Heart right ventricle (tissue), 16 donors: Measurements from ENCODE around the gene BCAN. TPM values are rescaled to one million over a fixed set of nuclear protein-coding genes. Genes with fewer than 3 reads are reported as not detected.
A peak's percentile ranks its signal among the peaks of the same experiment; 100 is the strongest.

Source experiments
- ATAC-seq, 8 donors: fragments of 200-7000 bp; cut with Tn5 transposase; one replicate each; pipeline ENCODE4 v1.9.1; 2020; ENCODE audit warnings: mild to moderate bottlenecking in 8 of 8, moderate library complexity in 8 of 8, moderate number of reproducible peaks in 1 of 8
- DNase-seq, 2 donors: peaks; one replicate each; pipeline ENCODE4 v3.0.0-alpha.2; 2020
- H3K27ac ChIP-seq, 10 donors: fragments of 200-600 bp; sonication (generic) in 2 of 10; one replicate each; pipeline versions ENCODE4 v1.5.0 to v1.8.0; 2020 to 2022; ENCODE audit warnings: mild to moderate bottlenecking in 3 of 10
- H3K27me3 ChIP-seq, 7 donors: fragments of 200-600 bp; one replicate each; pipeline ENCODE4 v1.8.0; 2021 to 2022; ENCODE audit warnings: mild to moderate bottlenecking in 2 of 7
- H3K36me3 ChIP-seq, 9 donors: fragments of 200-600 bp; sonication (generic) in 1 of 9; one replicate each; pipeline versions ENCODE4 v1.5.0 to v1.8.0; 2020 to 2022; ENCODE audit warnings: mild to moderate bottlenecking in 2 of 9
- H3K4me1 ChIP-seq, 9 donors: fragments of 200-600 bp; sonication (generic) in 1 of 9; one replicate each; pipeline versions ENCODE4 v1.5.0 to v1.8.0; 2020 to 2022; ENCODE audit warnings: mild to moderate bottlenecking in 4 of 9
- H3K4me3 ChIP-seq, 10 donors: fragments of 200-600 bp; sonication (generic) in 2 of 10; one replicate each; pipeline versions ENCODE4 v1.5.0 to v1.8.0; 2020 to 2022; ENCODE audit warnings: mild to moderate bottlenecking in 7 of 10, moderate library complexity in 2 of 10
- H3K9me3 ChIP-seq, 11 donors: fragments of 200-600 bp in 10 of 11; sonication (generic) in 2 of 11; one replicate each; pipeline versions ENCODE4 v1.5.0 to v1.8.0; 2013 to 2022; ENCODE audit warnings: mild to moderate bottlenecking in 2 of 11, control low read depth in 1 of 11, moderate library complexity in 1 of 11
- CTCF ChIP-seq, 9 donors: fragments of 200-600 bp; sonication (generic) in 2 of 9; IDR thresholded peaks; one replicate each; pipeline versions ENCODE4 v1.5.0 to v1.8.0; 2021 to 2022; ENCODE audit warnings: antibody characterized with exemption in 9 of 9, mild to moderate bottlenecking in 5 of 9, moderate library complexity in 1 of 9
- WGBS, 2 donors: extraction: QIAGEN DNeasy Blood & Tissue Kit; methylation state at CpG; one replicate each; pipeline ENCODE4 v1.1.7; 2013; ENCODE audit warnings: inconsistent platforms in 1 of 2; 5-methylcytosine and 5-hydroxymethylcytosine counted together
- intact Hi-C, 10 donors: fragments of 100-400 bp; cut with DNase I; formaldehyde crosslinking; loops; one replicate each; pipeline versions ENCODE4 v1.11.1 to v1.14.2; 2022
- polyA plus RNA-seq, 2 donors: library from polyadenylated mRNA; stranded (reverse); fragments of 200-250 nt; gene quantifications; one replicate each; pipeline ENCODE4 v1.2.3, GENCODE V29; 2013
- total RNA-seq, 10 donors: library from RNA; stranded (reverse); fragmentation: NEBNext Ultra II Directional in 3 of 10; extraction: Animal tissue kit (Norgen Biotek cat#: 25700) in 3 of 10; gene quantifications; one replicate each; pipeline versions ENCODE4 v1.2.1 to v1.2.4, GENCODE V29; 2021 to 2023
- donor health status: Arrhythmogenic right ventricular cardiomyopathy.
- donor health status: ischemic (EF 13 %, LVEDD 7.1; RV severe dilation, severe dysfunction).
- donor health status: healthy with polysubstance abuse.
- donor health status: DM: no; HTN: yes; CAD: no.
- donor health status: DM: no; HTN: no; CAD: no.
- donor health status: ischemic (EF 25% LVEDD 6.9; RV normal size, moderate dysfunction).
- donor health status: ischemic (EF 25% LVEDD 5.7; RV mildly dilated, moderate dysfunction).
- donor health status: healthy.
- donor health status: DM: yes; HTN: yes; CAD: no.
- donor health status: Ischemic cardiomyopathy.
- donor health status: ischemic (EF 35%, LVEDD 5.7; RV mildly dilated, moderate dysfunction).
- donor health status: nonischemic (EF 11% LVEDD 7.7; RV severe dilation, severe dysfunction).
- donor health status: DM: yes; HTN: yes; CAD: no.
- donor health status: PGD.
- donor health status: ischemic (EF 29% LVEDD 5.4; RV normal size, mild dysfunction).
- donor health status: nonischemic (EF 23%, LVEDD 6.1; RV moderate dilation, normal function).

Gene BCAN
- total and polyA plus RNA-seq, 12 donors: 0.14 to 0.52 (median 0.24) TPM; not detected in 4

GRCh38 chr1:156664767-156665411 lies 23.0 kb downstream of the BCAN start:
- peak overlapping the region in 6 of 10 donors; percentile 11 to 33 (median 22) for H3K4me3 ChIP-seq
- intact Hi-C loops: loop anchor here in 2 of 10 donors (5.0 to 10.0 kb wide), 2 partner anchors 163 to 230 kb away; partner anchors contain the start of genes MEF2D (in 2 of the 2) and PEAR1 (in 1 of the 2)
- no peak for TF ChIP-seq CTCF (IDR thresholded peaks at IDR 0.05)

GRCh38 chr1:156665539-156665938 lies 23.6 kb downstream of the BCAN start:
- TF ChIP-seq CTCF (IDR thresholded peaks at IDR 0.05): no peak

More at GRCh38 chr1:156664767-156665411, 23.0 kb downstream of the BCAN start:
- Histone ChIP-seq H3K4me1 (peaks cover 81 to 100% (median 99%) of the 10 kb centered on the region in 9 donors), H3K36me3 (peaks cover 0 to under 1% (median 0%) of the 10 kb centered on the region in 9 donors), H3K27ac (peak overlapping the region; percentile 88 to 99 (median 96)), H3K27me3 (no peaks in the 10 kb centered on the region), H3K9me3 (no peaks in the 10 kb centered on the region)
- DNase-seq: peak; percentile 80 to 85
- WGBS, 2 donors: 9 to 15% methylated on average over 16 of the region's 16 CpGs
- ATAC-seq: peak; percentile 43 to 60 (median 54)

GRCh38 chr1:156666862-156667609 lies 25.1 kb downstream of the BCAN start:
- Histone ChIP-seq H3K27ac (peak overlapping the region; percentile 88 to 99 (median 96)), H3K9me3 (no peaks in the 10 kb centered on the region), H3K27me3 (no peaks in the 10 kb centered on the region), H3K36me3 (peaks cover 0 to 22% (median 6%) of the 10 kb centered on the region in 9 donors), H3K4me1 (peaks cover 78 to 100% (median 97%) of the 10 kb centered on the region in 9 donors), H3K4me3 (no peak overlapping the region)
- no peak for DNase-seq
- intact Hi-C loops: loop anchor here in 2 of 10 donors (1.0 to 10.0 kb wide), 2 partner anchors 8 to 228 kb away; partner anchors contain the start of gene PEAR1 (in 1 of the 2)
- TF ChIP-seq CTCF (IDR thresholded peaks at IDR 0.05): no peak
- WGBS, 2 donors: 69 to 74% methylated on average over 9 of the region's 9 CpGs
- peak in 6 of 8 donors; percentile 0 to 22 (median 4) for ATAC-seq

More at GRCh38 chr1:156665539-156665938, 23.6 kb downstream of the BCAN start:
- intact Hi-C loops: loop anchor here in 1 of 10 donors (10.0 kb wide), 1 partner anchor 229 kb away; the partner anchor contains the start of gene PEAR1
- Histone ChIP-seq H3K36me3 (peaks cover 0 to 7% (median 0%) of the 10 kb centered on the region in 9 donors), H3K27me3 (no peaks in the 10 kb centered on the region), H3K4me1 (peaks cover 85 to 100% (median 100%) of the 10 kb centered on the region in 9 donors), H3K4me3 (peak overlapping the region in 1 of 10 donors; percentile 32), H3K27ac (peak overlapping the region; percentile 88 to 99 (median 96)), H3K9me3 (no peaks in the 10 kb centered on the region)
- ATAC-seq: no peak
- no peak for DNase-seq
- WGBS, 2 donors: 16 to 24% methylated on average over 3 of the region's 3 CpGs

GRCh38 chr1:156667610-156667967 lies 25.7 kb downstream of the BCAN start:
- TF ChIP-seq CTCF (IDR thresholded peaks at IDR 0.05): no peak
- intact Hi-C loops: loop anchor here in 1 of 10 donors (10.0 kb wide), 1 partner anchor 227 kb away; the partner anchor contains the start of gene PEAR1
- 3 to 16% methylated on average over 5 of the region's 5 CpGs for WGBS, 2 donors
- Histone ChIP-seq H3K36me3 (peaks cover 0 to 27% (median 12%) of the 10 kb centered on the region in 9 donors), H3K27me3 (no peaks in the 10 kb centered on the region), H3K27ac (peak overlapping the region; percentile 88 to 99 (median 96)), H3K9me3 (no peaks in the 10 kb centered on the region), H3K4me3 (peak overlapping the region in 1 of 10 donors; percentile 19), H3K4me1 (peaks cover 75 to 100% (median 91%) of the 10 kb centered on the region in 9 donors)
- ATAC-seq (peak; percentile 40 to 75 (median 64)), DNase-seq (peak in 1 of 2 donors; percentile 80)
